GM21576 (cell line): ENCODE data around the gene SERPINB10.
A peak's percentile ranks its signal among the peaks of the same experiment; 100 is the strongest.

Experiments used
- ATAC-seq: cut with Tn5 transposase; IDR thresholded peaks from one replicate; pipeline ENCODE4 v1.9.1; 2021; ENCODE audit warnings: mild to moderate bottlenecking, moderate library complexity; ENCODE audit not compliant: unreplicated experiment

SERPINB10 gene, protein sequence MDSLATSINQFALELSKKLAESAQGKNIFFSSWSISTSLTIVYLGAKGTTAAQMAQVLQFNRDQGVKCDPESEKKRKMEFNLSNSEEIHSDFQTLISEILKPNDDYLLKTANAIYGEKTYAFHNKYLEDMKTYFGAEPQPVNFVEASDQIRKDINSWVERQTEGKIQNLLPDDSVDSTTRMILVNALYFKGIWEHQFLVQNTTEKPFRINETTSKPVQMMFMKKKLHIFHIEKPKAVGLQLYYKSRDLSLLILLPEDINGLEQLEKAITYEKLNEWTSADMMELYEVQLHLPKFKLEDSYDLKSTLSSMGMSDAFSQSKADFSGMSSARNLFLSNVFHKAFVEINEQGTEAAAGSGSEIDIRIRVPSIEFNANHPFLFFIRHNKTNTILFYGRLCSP

DNA sequence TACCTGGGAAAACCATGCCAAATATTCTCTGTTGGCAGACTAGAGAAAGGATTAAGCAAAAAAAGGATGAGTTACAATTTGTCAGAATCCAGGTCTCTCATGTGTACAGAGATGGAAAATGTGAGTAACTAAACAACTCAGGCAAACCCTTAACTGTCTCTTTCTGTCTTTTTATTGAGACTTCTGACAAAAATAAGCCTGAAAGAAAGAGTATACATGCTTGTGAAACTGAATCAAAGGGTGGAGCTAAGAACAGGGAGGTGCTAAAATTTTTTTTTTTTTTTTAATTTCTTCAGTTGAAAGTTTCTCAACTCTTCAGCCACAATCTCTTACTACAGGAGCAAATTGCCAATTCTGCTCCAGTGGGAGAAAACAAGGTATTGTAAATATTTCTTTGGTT is at the start of gene SERPINB10:
Gene SERPINB10 (plus strand): TSS at position 295 of the 400 bp plus-strand sequence. CDS start 7,553 bp downstream, outside the sequence.
- peak; percentile 73 for ATAC-seq

DNA sequence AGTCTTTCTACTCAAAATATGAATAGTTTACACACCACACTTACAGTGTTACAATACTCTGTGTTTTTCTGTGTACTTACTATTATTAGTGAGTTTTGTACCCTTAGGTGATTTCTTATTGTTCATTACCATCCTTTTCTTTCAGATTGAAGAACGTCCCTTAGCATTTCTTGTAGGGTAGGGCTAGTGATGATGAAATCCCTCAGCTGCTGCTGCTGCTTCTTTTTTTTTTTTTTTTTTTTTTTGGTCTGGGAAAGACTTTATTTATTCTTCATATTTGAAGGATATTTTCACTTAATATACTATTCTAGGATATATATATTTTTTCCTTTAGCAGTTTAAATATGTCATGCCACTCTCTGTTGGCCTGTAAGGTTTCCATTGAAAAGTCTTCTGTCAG is 49.3 kb upstream of the SERPINB10 start:
- ATAC-seq, result no peak

DNA sequence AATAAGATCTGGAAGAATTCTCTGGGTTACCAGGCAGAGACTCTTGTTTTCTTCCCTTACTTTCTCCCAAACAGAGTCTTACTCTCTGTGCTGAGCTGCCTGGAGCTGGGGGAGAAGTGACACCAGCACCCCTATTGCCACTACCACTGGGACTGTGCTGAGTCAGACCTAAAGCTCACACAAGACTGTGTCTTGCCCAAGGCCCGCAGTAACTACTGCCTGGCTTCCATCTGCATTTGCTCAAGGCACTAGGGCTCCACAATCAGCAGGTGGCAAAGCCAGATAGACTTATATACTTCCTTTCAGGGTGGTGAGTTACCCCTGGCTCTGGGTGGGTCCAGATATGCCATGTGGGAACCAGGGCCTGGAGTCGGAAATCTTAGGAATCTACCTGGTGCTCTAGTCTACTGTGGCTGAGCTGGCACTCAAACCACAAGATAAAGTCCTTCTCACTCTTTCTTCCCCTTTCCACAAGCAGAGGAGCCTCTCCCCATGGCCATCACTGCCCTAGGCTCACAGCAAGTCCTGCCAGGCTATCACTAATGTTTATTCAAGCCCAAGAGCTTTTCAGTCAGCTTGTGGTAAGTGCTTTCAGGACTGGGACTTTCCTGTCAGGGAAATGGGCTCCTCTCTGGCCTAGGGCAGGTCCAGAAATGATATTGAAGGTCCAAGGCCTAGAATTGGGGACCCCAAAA is 47.8 kb upstream of the SERPINB10 start:
- ATAC-seq, result no peak

DNA sequence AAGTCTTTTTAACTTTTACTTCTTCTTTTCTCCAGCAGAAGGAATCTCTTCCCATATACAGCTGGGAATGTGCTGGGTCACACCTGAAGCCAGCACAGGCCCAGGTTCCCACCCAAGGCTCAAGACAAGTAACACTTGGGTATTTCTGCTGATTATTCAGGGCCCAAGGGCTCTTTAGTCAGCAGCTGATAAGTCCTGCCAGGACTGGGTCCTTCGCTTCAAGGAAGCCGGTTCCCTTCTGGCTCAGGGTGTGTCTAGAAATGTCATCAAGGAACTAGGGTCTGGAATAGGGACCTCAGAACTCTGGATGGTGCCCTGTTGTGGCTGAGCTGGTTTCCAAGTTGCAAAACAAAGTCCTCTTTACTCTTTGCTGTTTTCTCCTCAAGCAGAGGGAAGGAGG is 47.2 kb upstream of the SERPINB10 start:
- ATAC-seq, result no peak

DNA sequence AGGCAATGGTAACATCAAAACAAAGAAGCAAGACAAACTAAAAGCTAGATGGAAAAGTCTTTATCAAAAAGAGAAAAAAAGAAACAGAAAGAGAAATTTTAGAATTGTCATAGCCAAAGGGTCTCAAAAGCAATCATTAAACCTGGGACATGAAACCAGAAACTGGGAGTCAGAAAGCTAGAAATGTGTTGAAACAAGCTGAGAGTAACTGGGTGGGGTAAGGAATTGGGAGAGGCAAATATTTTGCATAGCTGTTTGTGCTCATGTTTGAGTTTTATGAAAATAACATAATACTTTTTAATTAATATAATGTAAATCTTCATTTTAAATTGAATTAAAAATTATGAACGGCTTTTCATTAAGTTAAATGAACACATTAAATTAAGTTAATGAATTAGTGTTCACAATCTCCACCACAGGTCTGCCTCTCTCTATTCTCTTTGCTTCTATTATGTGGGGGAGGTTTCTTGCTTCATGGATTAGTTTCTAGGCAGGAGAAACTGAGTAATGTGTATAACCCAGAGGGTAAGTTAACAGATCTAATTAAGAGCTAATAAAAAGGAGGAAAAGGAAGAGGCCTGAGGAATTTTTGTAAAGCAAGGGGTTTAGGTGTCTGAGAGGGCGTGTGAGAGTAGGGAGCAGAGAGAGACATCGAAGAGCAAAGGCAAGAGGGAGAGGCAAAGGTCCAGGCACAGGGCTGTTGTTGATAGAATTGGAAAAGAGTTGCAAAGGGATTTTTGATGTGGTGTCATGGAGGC is 40.2 kb upstream of the SERPINB10 start:
- no peak for ATAC-seq

DNA sequence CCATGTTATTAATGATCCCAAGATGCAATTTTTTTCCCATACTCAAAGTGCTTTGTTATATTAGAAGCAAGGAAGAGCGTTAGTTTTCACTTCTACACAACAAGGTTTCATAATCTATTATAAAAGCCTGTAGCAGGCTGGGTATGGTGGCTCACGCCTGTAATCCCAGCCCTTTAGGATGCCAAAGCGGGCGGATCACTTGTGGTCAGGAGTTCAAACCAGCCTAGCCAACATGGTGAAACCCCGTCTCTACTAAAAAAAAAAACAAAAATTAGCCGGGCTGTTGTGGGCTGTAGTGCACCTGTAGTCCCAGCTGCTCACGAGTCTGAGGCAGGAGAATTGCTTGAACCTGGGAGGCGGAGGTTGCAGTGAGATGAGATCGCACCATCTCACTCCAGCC is 39.2 kb upstream of the SERPINB10 start:
- ATAC-seq, result no peak

DNA sequence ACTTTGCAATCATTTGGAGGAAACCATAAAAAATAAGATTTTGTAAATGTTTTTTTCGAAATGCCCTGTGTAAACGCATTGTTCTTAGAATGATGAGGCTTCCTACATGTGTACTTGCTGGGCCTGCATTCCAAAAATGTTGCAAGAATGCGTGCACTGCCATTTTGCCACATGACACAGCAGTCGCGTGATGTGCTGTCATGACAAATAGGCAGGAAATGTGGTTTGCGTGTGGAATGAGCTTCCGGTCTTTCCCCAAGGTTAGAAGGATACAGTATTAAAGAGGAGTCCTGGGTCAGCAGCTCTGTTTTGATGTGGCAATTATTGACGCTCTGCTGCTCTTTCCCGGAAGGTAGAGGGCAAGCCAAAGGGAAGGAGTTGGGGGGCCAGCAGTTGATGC is 38.4 kb upstream of the SERPINB10 start:
- no peak for ATAC-seq

DNA sequence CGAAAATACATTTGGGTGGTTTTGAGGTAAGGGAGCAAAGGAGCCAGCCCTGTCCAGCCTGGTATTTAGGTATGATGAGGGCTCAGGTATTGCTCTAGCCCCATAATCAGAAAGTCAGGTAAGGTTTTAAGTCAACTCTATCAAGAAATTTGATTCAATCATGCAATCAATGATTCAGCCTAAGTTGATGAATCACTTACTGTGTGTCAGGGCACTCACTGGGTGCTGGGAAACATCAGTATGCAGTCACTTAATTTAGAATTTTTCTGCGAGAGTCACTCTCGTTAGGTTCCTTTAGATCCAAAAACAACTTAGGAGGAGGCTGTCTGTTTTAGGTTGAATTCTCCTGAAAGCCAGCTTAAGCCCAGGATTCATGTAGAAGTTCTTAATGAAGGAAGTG is 37.9 kb upstream of the SERPINB10 start:
- no peak for ATAC-seq

DNA sequence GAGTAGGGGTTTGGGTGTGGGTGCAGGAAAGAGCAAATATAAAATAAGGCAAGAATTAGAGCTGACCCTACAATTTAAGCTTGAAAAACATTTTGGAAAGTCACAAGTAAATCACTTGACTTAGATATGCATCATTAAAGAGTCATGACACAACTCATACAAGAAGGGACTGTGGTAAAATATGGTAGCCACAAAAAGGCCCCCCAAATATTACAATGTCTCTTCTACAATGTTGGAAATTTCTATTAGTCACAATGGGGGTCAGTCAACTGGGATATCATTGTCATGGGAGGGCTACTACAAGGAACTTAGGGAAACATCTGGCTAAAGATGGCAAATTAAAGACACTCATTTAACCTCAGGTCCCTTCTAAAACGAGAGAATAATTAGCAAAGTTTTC is 35.9 kb upstream of the SERPINB10 start:
- no peak for ATAC-seq

DNA sequence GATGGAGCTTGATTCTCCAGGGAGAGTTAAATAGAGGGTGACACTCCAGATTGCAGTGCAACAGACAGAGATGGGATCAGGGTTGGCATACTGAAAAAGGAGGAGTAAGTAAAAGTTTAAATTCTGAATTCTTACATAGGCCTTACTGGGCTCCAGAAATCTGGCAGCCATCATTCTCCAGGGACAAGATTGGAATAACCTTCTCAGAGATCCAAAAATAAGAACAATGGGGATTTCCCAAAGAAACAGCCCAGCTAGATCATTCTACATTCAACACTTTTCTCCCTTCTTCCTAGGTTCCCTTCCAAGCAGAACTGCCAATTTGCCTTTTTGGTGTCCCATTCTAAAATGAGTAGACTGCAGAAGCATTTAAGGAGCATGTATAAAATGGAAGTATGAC is 35.2 kb upstream of the SERPINB10 start:
- ATAC-seq, result no peak

DNA sequence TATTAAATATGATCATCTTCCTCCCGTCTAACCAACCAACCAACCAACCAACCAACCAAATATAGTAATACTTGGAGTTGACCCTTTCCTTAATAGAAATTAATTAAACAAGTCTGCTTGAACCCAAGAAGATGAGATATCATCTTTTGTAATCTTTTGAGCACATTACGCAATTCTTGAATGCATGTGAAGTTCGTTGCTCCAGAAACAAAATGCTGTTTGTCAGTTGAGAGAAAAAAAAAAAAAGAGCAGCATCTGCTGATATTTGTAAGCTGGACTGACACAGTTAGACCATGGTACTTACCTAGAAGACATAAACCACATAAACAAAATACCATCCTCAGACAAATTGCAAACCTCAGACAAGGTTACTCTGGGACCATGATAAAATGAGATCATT is 29.4 kb upstream of the SERPINB10 start:
- no peak for ATAC-seq

DNA sequence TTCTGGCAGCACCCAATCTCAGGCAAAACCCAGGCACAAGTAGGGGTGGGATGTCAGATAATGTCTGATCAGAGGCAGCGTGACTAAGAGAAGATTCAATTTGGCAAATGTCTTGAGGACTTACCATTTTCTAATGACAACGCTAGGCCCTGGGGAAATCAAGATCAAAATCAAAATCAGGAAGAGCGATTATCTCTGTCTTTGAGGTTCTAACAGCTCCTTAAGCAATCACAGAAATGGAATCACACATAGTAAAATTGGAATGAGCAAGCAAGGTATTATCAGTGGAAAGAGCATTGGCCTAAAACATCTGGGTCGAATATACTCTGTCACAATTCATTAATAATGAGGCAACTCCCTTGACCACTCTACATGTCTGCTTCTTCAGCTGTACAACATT is 28.8 kb upstream of the SERPINB10 start:
- no peak for ATAC-seq

DNA sequence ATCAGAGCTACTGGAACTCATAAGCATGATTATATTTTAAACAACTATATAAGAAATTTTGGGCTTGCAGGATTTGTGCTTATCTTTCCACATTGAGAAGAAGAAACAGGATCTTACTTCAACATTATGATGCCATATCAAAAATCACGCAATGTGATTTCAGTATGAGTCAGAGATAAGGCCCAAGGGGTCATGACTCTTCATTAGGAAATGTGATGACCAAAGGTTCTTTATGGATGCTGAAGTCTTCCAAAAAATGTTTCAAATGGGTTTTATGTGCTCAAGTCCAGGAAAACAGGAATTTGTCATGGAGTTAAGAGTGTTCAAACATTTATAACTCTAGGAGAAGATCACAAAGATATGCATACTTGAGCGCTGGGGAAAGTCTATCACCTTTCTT is 28.0 kb upstream of the SERPINB10 start:
- no peak for ATAC-seq

DNA sequence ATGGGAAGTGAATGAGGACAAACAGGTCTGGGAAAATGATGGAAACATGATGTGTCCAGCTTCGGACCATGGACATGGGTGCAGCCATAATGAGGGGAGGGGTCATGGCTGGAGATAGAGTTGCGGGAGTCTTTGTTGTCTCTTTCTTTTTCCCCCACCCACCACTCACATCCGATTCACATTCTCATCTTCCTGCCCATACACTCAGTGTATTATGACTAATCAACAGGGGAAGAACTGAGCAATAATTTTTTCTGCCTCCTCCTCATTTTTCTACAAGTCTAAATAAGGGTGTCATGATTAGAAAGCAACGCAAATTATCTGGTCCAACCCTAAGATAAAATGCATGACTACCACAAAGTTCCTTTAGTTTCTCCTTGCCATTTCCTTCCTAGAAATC is 25.9 kb upstream of the SERPINB10 start:
- no peak for ATAC-seq

DNA sequence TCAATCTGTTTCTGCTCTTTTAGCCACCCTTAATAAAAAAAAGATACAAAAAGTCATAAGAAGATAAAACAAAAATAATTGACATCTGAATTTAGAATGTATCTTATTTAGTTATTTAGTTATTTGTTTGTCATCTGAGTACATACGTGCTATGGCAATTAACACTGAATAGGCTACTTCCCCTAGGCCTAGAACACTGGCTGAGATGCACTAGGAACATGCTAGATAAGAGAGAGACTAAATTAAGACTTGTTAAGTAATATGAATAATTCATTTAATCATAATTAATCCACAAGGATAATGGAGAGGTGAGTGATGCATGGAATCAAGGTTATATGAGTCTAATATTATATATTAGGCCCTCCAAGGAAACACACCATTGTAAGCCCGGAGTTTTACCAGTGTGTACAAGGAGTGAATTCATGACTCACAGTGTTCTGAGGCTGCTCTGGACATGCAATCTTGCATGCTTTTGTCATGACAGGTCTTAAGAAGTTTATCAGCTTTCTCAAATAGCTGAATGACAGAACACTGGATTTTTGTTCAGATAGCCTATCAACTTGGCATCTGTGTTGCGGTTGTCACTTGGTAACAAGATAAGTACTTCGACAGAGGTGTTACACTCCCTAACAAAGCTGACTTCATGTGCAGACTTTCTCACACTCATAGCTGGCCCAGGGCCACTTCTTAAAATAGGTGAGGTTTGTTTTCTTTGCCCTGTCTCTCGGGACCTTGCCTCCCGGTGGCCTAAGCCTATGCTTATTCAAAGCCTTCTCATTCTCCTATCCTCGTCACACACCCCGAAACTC is 25.2 kb upstream of the SERPINB10 start:
- no peak for ATAC-seq

DNA sequence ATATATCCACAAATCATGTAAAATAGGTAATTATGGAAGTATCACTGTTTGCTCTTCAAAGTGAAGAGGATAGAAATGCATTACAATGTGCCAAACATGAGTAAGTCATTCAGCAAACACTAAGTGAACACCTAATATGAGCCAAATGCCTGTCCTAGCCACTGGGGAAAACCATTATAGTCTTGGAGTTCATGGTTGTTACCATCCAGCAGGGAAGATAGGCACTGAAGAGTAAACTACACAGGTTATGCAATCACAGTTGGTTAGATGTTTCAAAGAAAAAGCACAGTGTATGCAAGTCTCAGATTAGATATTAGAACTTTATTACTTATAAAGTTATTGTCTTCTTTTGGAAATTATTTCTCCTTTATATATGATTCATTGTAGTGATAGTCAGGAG is 24.1 kb upstream of the SERPINB10 start:
- no peak for ATAC-seq

DNA sequence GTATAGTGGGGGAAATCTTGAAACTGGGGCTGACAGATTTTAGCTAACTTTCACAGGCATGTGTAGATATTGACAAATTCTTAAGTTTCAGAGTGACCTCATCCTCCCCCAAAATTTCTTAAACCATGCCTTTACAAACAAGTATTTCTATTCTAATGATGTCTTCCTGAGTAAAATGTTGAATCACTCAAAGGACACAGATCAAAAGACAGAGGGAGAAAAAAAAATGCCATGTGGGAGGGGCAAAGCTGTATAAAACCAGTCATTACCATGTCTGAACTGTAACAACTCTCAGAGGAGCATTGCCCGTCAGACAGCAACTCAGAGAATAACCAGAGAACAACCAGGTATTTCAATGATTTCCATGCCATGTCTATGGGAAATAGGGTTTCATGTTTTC is 20.3 kb upstream of the SERPINB10 start, which contains the start of gene SERPINB2:
Gene SERPINB2 (plus strand): TSS at position 282 of the 400 bp plus-strand sequence. CDS start 3,740 bp downstream, outside the sequence.
- ATAC-seq, result no peak

DNA sequence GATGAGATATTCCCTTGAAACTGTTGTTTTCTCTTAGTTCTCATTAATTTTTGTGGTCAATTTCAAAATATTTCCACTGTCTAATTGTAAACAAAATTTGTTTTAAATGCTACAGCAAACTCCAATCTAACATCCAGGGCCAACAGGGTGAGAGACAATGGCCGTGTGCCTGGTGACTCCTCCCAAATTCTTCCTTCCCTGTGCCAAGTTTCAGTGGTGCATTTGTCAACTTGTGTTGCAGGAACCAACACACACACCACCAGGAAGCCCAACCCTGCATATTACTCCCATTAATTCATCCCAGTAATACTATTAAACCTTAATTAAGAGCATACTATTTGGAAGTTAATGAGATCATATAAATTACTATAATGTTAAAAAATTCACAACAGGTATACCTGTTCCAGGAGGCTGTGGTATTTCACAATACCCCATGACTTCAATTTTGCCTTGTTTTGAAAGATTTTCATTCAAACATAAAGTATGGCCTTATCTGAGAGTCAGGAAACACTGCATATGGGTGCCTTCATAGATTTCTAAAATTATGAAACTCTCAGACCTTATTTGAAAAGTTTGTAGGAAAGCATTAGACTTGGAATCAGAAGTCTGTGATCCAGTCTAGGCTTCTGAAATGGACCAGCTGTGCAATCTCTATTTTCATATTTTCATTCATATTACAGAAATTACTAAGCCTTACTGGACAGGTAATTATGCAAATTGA is 19.1 kb upstream of the SERPINB10 start:
- ATAC-seq, result no peak

DNA sequence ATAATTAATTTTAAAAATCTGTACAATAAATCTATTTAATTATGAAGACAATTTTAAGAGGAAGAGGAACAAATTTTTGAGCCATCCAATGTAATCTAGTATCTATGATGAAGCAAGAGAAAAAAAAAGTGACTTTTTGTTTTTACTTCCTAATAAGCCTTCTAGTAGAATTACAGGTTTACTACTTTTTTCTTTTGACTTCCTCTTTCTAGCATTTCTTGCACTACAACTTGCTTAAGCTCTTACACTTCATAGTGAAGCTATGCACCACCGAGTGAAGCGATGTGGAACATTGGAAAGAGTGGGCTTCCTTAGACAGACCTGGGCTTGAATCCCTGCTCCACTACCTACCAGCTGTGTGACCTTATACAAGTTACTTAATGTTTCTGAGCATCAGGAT is 18.1 kb upstream of the SERPINB10 start:
- no peak for ATAC-seq
